Measurements from ENCODE around the gene FAM186B.

FAM186B gene

GRCh38 chr12:49635656-49636055 lies 30.2 kb upstream of the FAM186B start:
- no peak for DNase-seq
- no peaks in the 10 kb centered on the region for H3K27me3 ChIP-seq (replicated peaks in 2 of 5; ENCODE audit: control insufficient read depth in 4 of 5, insufficient read depth in 5 of 5, low read length in 4 of 5)
- H3K36me3 ChIP-seq (ENCODE audit: control insufficient read depth in 4 of 4, insufficient read depth in 4 of 4, low read length in 3 of 4) = no peaks in the 10 kb centered on the region
- no peaks in the 10 kb centered on the region for H3K9me3 ChIP-seq (ENCODE audit: control extremely low read depth in 1 of 5, control insufficient read depth in 4 of 5, insufficient read depth in 2 of 5, low read depth in 1 of 5, low read length in 4 of 5)
- no peak overlapping the region for H3K27ac ChIP-seq (ENCODE audit: insufficient read depth in 1 of 2, low read depth in 1 of 2, low read length in 2 of 2, poor library complexity in 1 of 2, severe bottlenecking in 2 of 2)
- peaks cover 3 to 13% (median 7%) of the 10 kb centered on the region in 4 experiments for H3K4me1 ChIP-seq (ENCODE audit: control extremely low read depth in 1 of 4, control insufficient read depth in 4 of 4, insufficient read depth in 4 of 4, low read length in 3 of 4)
- ChIA-PET CTCF (interaction anchor here (1.0 to 40.7 kb wide), 13 partner anchors 10 to 203 kb away, joined by 3 to 929 read pairs (median 5); partner anchors contain the start of genes FMNL3 and PRPF40B), POLR2A (no interaction called here)
- no peak overlapping the region for H3K4me3 ChIP-seq (ENCODE audit: control insufficient read depth in 1 of 7, extremely low read depth in 1 of 7, insufficient read depth in 4 of 7, low read depth in 2 of 7, low read length in 6 of 7)
- 100% methylated on average over 4 of the region's 4 CpGs for whole genome bisulfite sequencing (ENCODE audit: insufficient coverage)

- no peak overlapping the region for H3K27ac ChIP-seq (ENCODE audit: insufficient read depth in 1 of 2, low read depth in 1 of 2, low read length in 2 of 2, poor library complexity in 1 of 2, severe bottlenecking in 2 of 2)
- 97% methylated on average over 7 of the region's 9 CpGs for WGBS (ENCODE audit: insufficient coverage)
- ChIA-PET POLR2A (no interaction called here), CTCF (interaction anchor here (1.0 to 40.7 kb wide), 8 partner anchors 9 to 105 kb away, joined by 3 to 929 read pairs (median 26); partner anchors contain the start of genes FMNL3 and PRPF40B)
- peaks cover 3 to 13% (median 7%) of the 10 kb centered on the region in 4 experiments for H3K4me1 ChIP-seq (ENCODE audit: control extremely low read depth in 1 of 4, control insufficient read depth in 4 of 4, insufficient read depth in 4 of 4, low read length in 3 of 4)
- DNase-seq = no peak
- H3K27me3 ChIP-seq (replicated peaks in 2 of 5; ENCODE audit: control insufficient read depth in 4 of 5, insufficient read depth in 5 of 5, low read length in 4 of 5) = no peaks in the 10 kb centered on the region
- H3K36me3 ChIP-seq (ENCODE audit: control insufficient read depth in 4 of 4, insufficient read depth in 4 of 4, low read length in 3 of 4) = no peaks in the 10 kb centered on the region
- no peaks in the 10 kb centered on the region for H3K9me3 ChIP-seq (ENCODE audit: control extremely low read depth in 1 of 5, control insufficient read depth in 4 of 5, insufficient read depth in 2 of 5, low read depth in 1 of 5, low read length in 4 of 5)
- H3K4me3 ChIP-seq (ENCODE audit: control insufficient read depth in 1 of 7, extremely low read depth in 1 of 7, insufficient read depth in 4 of 7, low read depth in 2 of 7, low read length in 6 of 7) = no peak overlapping the region
Measured at GRCh38 chr12:49635036-49635435, 29.6 kb upstream of the FAM186B start.

DNA sequence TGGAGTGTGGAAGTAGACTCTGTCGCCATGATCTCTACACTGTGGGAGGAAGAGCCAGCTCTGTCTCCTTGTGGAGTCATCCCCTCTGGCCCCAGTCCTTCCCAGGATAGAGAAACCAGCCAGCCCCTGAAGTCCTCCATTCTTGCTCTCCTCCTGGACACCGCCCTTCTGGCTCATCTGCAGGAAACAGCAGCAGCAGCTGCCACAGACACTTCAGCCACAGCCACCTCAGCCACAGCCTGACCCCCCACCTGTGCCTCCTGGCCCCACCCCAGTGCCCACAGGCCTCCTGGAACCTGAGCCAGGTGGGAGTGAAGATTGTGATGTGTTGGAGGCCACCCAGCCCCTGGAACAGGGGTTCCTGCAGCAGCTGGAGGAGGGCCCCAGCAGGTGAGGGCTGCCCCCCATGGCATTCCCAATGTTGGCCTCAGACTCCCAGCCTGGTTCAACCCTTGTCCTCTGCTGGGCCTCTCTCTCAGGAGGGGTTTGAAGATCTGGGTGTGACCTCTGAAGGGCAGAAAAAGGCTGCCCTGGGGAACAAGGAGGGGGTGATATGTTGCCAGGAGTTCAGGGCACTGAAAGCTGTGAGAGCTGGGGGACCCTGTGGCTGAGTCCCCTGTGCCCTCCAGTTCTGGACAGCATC lies 28.4 kb upstream of the FAM186B start:
- no peak for DNase-seq
- POLR2A ChIA-PET = no interaction called here

GRCh38 chr12:49632986-49633702 lies 27.7 kb upstream of the FAM186B start:
- H3K4me1 ChIP-seq (ENCODE audit: control extremely low read depth in 1 of 4, control insufficient read depth in 4 of 4, insufficient read depth in 4 of 4, low read length in 3 of 4) = peaks cover 3 to 13% (median 7%) of the 10 kb centered on the region in 4 experiments
- DNase-seq = no peak
- H3K27ac ChIP-seq (ENCODE audit: insufficient read depth in 1 of 2, low read depth in 1 of 2, low read length in 2 of 2, poor library complexity in 1 of 2, severe bottlenecking in 2 of 2) = no peak overlapping the region
- H3K36me3 ChIP-seq (ENCODE audit: control insufficient read depth in 4 of 4, insufficient read depth in 4 of 4, low read length in 3 of 4) = no peaks in the 10 kb centered on the region
- H3K4me3 ChIP-seq (ENCODE audit: control insufficient read depth in 1 of 7, extremely low read depth in 1 of 7, insufficient read depth in 4 of 7, low read depth in 2 of 7, low read length in 6 of 7) = no peak overlapping the region
- CTCF ChIA-PET = interaction anchor here (0.6 to 40.7 kb wide), 7 partner anchors 10 to 129 kb away, joined by 3 to 929 read pairs (median 3); partner anchors contain the start of genes FMNL3, PRPF40B and TMBIM6
- H3K27me3 ChIP-seq (replicated peaks in 2 of 5; ENCODE audit: control insufficient read depth in 4 of 5, insufficient read depth in 5 of 5, low read length in 4 of 5) = no peaks in the 10 kb centered on the region
- POLR2A ChIA-PET = no interaction called here
- no peaks in the 10 kb centered on the region for H3K9me3 ChIP-seq (ENCODE audit: control extremely low read depth in 1 of 5, control insufficient read depth in 4 of 5, insufficient read depth in 2 of 5, low read depth in 1 of 5, low read length in 4 of 5)
- 97% methylated on average over 7 of the region's 8 CpGs for WGBS (ENCODE audit: insufficient coverage)

More for the DNA sequence above, 28.4 kb upstream of the FAM186B start:
- no peaks in the 10 kb centered on the region for H3K27me3 ChIP-seq (replicated peaks in 2 of 5; ENCODE audit: control insufficient read depth in 4 of 5, insufficient read depth in 5 of 5, low read length in 4 of 5)
- H3K9me3 ChIP-seq (ENCODE audit: control extremely low read depth in 1 of 5, control insufficient read depth in 4 of 5, insufficient read depth in 2 of 5, low read depth in 1 of 5, low read length in 4 of 5) = no peaks in the 10 kb centered on the region
- no peaks in the 10 kb centered on the region for H3K36me3 ChIP-seq (ENCODE audit: control insufficient read depth in 4 of 4, insufficient read depth in 4 of 4, low read length in 3 of 4)
- 82% methylated on average over 2 of the region's 2 CpGs for WGBS (ENCODE audit: insufficient coverage)
- H3K27ac ChIP-seq (ENCODE audit: insufficient read depth in 1 of 2, low read depth in 1 of 2, low read length in 2 of 2, poor library complexity in 1 of 2, severe bottlenecking in 2 of 2) = no peak overlapping the region
- CTCF ChIA-PET = interaction anchor here (0.6 to 40.7 kb wide), 7 partner anchors 9 to 128 kb away, joined by 3 to 929 read pairs (median 4); partner anchors contain the start of genes FMNL3 and TMBIM6
- peaks cover 3 to 13% (median 7%) of the 10 kb centered on the region in 4 experiments for H3K4me1 ChIP-seq (ENCODE audit: control extremely low read depth in 1 of 4, control insufficient read depth in 4 of 4, insufficient read depth in 4 of 4, low read length in 3 of 4)
- H3K4me3 ChIP-seq (ENCODE audit: control insufficient read depth in 1 of 7, extremely low read depth in 1 of 7, insufficient read depth in 4 of 7, low read depth in 2 of 7, low read length in 6 of 7) = no peak overlapping the region

DNA sequence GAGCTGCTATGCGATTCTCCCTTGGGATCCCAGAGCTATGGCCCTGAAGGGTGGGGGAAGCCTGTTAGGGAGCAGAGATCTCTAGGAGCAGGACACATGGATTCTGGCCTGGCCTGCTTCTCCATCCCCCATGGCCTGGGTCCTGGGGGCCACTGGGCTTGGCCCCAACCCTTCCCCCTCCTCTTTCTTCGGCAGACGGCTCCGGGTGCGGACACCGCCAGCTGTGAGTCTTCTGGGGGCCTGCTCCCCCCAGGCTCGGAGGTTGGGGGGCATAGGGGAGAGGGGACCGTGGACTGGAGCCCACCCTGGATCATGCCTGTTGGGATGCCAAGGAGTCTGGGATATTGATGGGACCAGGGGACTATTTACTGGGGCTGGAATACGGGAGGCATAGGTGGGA lies 27.0 kb upstream of the FAM186B start:
- Histone ChIP-seq H3K27ac (ENCODE audit: insufficient read depth in 1 of 2, low read depth in 1 of 2, low read length in 2 of 2, poor library complexity in 1 of 2, severe bottlenecking in 2 of 2) (no peak overlapping the region), H3K27me3 (replicated peaks in 2 of 5; ENCODE audit: control insufficient read depth in 4 of 5, insufficient read depth in 5 of 5, low read length in 4 of 5) (no peaks in the 10 kb centered on the region), H3K4me3 (ENCODE audit: control insufficient read depth in 1 of 7, extremely low read depth in 1 of 7, insufficient read depth in 4 of 7, low read depth in 2 of 7, low read length in 6 of 7) (no peak overlapping the region), H3K4me1 (ENCODE audit: control extremely low read depth in 1 of 4, control insufficient read depth in 4 of 4, insufficient read depth in 4 of 4, low read length in 3 of 4) (peaks cover 3 to 9% (median 6%) of the 10 kb centered on the region in 4 experiments), H3K9me3 (ENCODE audit: control extremely low read depth in 1 of 5, control insufficient read depth in 4 of 5, insufficient read depth in 2 of 5, low read depth in 1 of 5, low read length in 4 of 5) (no peaks in the 10 kb centered on the region), H3K36me3 (ENCODE audit: control insufficient read depth in 4 of 4, insufficient read depth in 4 of 4, low read length in 3 of 4) (no peaks in the 10 kb centered on the region)
- 98% methylated on average over 4 of the region's 9 CpGs for WGBS (ENCODE audit: insufficient coverage)
- CTCF ChIA-PET = interaction anchor here (0.9 to 40.7 kb wide), 5 partner anchors 8 to 82 kb away, joined by 3 to 929 read pairs (median 7); partner anchors contain the start of genes FMNL3 and PRPF40B
- POLR2A ChIA-PET = no interaction called here
- DNase-seq = no peak

DNA sequence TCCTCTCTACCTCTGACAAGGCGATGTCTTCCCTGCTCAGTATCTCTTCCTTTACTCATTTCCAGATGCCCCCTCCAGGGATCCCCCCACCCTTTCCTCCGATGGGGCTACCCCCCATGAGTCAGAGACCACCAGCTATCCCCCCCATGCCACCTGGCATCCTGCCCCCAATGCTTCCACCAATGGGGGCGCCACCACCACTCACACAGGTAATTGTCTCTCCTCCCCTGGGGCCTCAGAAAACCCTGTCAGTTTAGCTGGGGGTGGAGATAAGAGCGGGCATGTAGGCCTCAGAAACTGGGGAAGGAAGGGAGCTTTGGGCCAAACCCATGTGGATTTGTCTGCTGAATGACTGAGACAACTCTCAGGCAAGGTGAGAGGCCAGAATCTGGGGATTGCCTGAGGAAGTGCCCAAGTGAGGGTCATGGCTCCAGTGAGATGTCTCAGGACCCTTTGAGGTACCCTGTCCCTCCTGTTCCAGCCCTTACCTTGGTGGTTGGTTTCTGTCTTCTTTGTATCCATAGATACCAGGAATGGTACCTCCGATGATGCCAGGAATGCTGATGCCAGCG lies 26.0 kb upstream of the FAM186B start:
- WGBS (ENCODE audit: insufficient coverage) = 96% methylated on average over 3 of the region's 6 CpGs
- ChIA-PET CTCF (interaction anchor here (2.3 to 40.7 kb wide), 3 partner anchors 9 to 83 kb away, joined by 7 to 929 read pairs (median 14); partner anchors contain the start of gene FMNL3), POLR2A (no interaction called here)
- H3K9me3 ChIP-seq (ENCODE audit: control extremely low read depth in 1 of 5, control insufficient read depth in 4 of 5, insufficient read depth in 2 of 5, low read depth in 1 of 5, low read length in 4 of 5) = no peaks in the 10 kb centered on the region
- H3K27ac ChIP-seq (ENCODE audit: insufficient read depth in 1 of 2, low read depth in 1 of 2, low read length in 2 of 2, poor library complexity in 1 of 2, severe bottlenecking in 2 of 2) = no peak overlapping the region
- no peak overlapping the region for H3K4me3 ChIP-seq (ENCODE audit: control insufficient read depth in 1 of 7, extremely low read depth in 1 of 7, insufficient read depth in 4 of 7, low read depth in 2 of 7, low read length in 6 of 7)
- DNase-seq = no peak
- peaks cover 0 to 2% (median 0%) of the 10 kb centered on the region in 5 experiments for H3K27me3 ChIP-seq (replicated peaks in 2 of 5; ENCODE audit: control insufficient read depth in 4 of 5, insufficient read depth in 5 of 5, low read length in 4 of 5)
- no peaks in the 10 kb centered on the region for H3K4me1 ChIP-seq (ENCODE audit: control extremely low read depth in 1 of 4, control insufficient read depth in 4 of 4, insufficient read depth in 4 of 4, low read length in 3 of 4)
- H3K36me3 ChIP-seq (ENCODE audit: control insufficient read depth in 4 of 4, insufficient read depth in 4 of 4, low read length in 3 of 4) = no peaks in the 10 kb centered on the region

Data from common myeloid progenitor, CD34-positive (primary cell).